Eye (tissue), 1 donor: ENCODE measurements around the gene GOSR1.
A peak's percentile ranks its signal among the peaks of the same experiment; 100 is the strongest.
"Not testable (repeated sequence)": the region's sequence is repeated elsewhere in the genome, so short reads cannot be mapped to it uniquely, and the experiment has no call there.

ENCODE experiments used
- DNase-seq: peaks from one replicate; pipeline ENCODE4 v3.0.0-alpha.2; 2015

The GOSR1 gene

DNA sequence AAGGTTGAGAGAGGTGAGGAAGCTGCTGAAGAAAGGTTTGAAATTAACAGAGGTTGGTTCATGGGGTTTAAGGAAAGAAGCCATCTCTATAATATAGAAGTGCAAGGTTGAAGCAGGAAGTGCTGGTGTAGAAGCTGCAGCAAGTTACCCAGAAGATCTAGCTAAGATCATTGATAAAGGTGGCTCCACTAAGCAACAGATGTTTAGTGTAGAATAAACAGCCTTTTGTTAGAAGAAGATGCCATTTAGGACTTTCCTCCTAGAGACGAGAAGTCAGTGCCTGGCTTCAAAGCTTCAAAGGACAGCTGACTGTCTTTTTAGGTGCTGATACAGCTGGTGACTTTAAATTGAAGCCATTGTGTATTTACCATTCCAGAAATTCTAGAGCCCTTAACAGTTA is 29.3 kb downstream of the GOSR1 start:
- no peak for DNase-seq

DNA sequence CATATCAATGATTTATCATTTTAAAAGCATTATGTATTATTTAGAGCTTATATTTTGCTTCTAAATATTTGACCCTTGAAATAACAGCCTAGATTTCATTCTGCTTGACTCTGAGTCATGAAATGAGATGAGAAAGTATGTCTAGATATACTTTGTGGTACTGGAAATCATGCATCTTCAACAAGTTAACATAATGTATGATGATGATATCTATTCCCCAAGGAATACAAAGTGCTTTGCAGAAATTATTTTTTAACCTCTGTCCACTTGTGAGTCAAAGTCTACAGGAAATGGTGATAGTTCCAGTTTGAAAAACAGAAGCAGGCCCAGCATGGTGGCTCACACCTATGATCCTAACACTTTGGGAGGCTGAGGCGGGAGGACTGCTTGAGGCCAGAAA is 36.1 kb downstream of the GOSR1 start:
- DNase-seq = no peak

DNA sequence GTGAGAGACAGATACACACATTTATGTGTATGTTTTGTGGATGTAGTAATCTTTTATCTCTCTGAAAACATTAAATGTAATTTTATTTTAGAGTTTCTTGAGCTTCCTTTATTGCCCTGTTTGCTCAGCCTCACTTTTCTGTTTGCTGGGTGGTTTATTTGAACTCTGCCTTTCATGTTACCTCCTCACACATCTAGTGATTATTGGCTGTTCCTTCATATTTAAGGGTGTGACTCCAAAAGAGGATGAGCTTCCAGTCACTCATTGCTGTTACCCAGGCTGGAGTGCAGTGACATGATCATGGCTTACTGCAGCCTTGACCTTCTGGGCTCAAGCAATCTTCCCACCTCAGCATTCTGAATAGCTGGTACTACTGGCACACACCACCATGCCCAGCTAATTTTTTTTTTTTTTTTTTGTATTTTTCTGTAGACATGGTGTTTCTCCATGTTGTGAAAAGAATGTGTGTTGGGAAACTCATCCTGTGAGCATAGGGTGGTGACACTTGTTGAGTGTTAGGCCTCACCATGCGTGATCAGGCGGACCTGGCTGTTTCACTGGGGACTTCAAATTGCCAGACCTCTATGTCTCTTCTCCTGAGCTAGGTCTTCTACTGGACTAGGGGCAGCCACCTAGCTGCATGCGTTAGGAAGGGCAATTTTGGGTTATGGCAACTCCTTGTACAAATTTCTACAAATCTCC is 37.8 kb downstream of the GOSR1 start:
- DNase-seq = no peak

- DNase-seq = no peak
These were observed 40.6 kb downstream of the GOSR1 start for GRCh38 chr17:30517786-30518185.

DNA sequence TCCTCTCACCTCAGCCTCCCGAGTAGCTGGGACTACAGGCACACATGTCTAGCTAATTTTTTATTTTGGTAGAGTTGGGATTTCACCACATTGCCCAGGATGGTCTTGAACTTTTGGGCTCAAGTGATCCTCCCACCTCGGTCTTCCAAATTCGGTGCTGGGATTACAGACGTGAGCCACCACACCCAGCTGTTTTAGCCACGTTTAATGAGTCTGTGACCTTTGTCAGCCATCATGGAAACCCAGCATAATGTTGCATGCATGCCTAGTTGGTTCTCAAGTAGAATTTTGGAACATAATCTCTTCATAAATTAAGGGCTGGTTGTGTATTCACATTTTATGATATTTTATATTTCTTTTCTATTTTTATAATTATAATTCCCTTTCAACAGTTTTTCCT is 42.0 kb downstream of the GOSR1 start:
- DNase-seq = no peak

DNA sequence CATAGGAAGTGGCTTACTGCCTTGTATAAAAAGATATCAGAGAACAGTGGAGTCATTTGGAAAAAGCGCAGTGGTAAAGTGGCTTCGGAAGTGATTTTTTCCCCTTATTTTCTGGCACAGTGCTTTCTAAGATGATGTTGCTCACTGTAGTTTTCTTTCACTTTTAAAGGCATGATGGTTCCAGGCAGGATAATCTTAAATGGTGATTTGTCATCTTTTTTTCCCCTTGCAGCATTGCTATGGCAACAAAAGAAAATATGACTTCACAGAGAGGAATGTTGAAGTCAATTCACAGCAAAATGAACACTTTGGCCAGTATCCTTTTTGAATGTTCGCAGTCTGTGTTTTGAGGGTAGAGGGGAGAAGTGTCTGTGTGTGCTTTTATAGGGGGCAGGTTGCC is 42.5 kb downstream of the GOSR1 start:
- peak; percentile 37 for DNase-seq

- peak; percentile 22 for DNase-seq
These were observed 43.2 kb downstream of the GOSR1 start for GRCh38 chr17:30520436-30520835.

- no peak for DNase-seq
These were observed 43.7 kb downstream of the GOSR1 start for GRCh38 chr17:30520882-30521281.

- DNase-seq = no peak
These were observed 44.6 kb downstream of the GOSR1 start for GRCh38 chr17:30521766-30522165.

DNA sequence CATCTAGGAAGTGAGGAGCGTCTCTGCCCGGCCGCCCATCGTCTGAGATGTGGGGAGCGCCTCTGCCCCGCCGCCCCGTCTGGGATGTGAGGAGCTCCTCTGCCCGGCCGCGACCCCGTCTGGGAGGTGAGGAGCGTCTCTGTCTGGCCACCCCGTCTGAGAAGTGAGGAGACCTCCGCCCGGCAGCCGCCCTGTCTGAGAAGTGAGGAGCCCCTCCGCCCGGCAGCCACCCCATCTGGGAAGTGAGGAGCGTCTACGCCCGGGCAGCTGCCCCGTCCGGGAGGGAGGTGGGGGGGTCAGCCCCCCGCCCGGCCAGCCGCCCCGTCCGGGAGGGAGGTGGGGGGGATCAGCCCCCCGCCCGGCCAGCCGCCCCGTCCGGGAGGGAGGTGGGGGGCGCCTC is 46.0 kb downstream of the GOSR1 start:
- DNase-seq = not testable (repeated sequence)

GRCh38 chr17:30524847-30525246 is 47.6 kb downstream of the GOSR1 start:
- no peak for DNase-seq

- DNase-seq = no peak
These were observed 49.2 kb downstream of the GOSR1 start for GRCh38 chr17:30526401-30526800.

- DNase-seq = not testable (repeated sequence)
These were observed 51.5 kb downstream of the GOSR1 start for GRCh38 chr17:30528701-30529100.

DNA sequence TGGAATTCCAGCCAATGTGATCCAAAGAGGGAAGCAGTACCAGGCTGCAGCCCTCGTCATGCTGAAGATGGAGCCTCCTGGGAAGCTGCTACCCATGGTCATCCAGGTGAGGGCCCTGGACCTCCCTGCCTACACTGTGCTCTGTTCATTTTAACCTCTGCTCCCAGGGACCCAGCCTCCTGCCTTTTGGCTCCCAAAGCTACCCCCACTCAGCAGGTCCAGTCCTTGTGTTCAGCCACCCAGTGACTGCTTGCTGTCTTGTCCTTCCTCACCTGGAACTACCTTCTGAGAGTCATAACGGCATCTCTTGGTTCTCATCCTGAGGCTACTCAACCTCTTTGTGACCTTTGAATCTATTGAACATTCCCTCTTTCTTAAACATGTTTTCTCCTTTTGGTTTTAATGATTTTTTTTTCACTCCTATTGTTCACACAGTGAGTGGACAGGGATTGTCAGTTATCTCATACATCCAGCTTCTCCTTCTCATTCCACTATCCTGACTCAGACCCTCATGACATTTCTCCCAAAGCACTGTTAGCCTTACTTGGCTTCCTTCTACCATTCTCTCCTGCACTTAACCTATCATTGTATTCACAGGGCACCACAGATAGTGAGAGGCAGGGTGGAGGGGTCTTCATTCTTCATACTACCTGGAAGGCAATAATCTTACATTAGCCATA is 53.3 kb downstream of the GOSR1 start:
- no peak for DNase-seq

GRCh38 chr17:30532871-30533270 is 55.7 kb downstream of the GOSR1 start:
- DNase-seq = no peak

DNA sequence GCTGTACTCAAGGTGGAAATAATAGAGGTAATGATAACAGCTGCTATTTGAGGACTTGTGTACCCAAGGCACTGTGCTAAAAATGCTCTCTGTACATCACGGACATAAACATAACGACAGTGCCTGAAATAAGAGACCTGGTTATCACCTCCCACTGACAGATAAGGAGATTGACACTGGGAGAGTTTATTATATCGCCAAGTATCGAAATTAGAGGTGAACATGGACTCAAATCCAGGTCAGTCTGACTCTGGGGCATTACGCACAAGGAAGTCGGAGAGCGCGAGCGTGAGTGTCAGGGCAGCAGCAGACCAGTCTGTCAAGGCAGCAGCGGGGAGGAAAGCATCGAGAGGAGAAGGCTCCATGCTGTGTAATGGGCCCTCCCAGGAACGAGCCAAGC is 57.1 kb downstream of the GOSR1 start:
- no peak for DNase-seq

DNA sequence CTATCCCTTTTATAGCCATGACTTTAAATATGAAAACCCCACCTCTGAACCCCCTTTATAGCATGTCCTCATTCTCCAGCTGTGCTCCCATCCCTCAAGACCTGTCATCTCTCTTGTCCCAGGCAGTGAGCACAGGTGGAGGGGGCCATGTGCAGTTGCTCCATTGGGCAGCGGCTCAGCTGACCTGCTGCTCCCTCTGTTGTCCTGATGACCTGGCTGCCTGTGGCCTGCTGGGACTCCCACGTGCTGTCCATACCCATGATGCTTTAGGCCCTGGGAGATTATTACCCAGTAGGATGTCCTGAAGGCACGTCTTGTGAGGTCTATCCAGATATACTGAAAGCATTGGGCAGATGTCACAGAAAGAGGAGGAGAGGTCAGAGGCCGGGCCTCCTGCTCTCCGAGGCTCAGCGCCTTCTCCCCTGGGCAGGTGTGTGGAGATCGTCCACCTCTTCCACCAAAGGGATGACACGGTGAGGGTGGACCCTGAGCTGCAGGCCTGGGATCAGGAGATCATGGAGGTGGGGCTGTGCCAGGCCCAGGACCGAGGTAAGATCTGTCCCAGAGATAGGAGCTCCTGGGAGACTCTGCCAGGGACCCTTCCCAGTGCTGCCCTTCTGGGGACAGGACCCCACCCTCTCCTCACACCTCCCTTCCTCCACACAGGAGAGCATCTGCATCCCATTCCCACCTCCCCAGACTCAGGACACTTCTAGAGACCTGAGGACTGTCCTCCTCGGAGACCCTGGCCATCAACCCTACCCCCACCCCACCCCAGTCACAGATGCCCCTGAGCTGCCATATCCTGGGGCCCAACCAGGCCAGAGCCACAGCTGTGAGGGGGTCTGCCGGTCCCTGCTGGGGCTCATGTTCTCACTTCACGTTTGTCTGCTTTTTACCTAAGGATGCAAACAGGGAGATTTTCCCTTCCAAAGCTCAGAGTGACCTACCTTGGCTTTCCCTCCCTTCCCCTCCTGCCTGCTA is 58.0 kb downstream of the GOSR1 start:
- no peak for DNase-seq

- not testable (repeated sequence) for DNase-seq
These were observed 59.6 kb downstream of the GOSR1 start for GRCh38 chr17:30536846-30537245.

- not testable (repeated sequence) for DNase-seq
These were observed 60.5 kb downstream of the GOSR1 start for GRCh38 chr17:30537667-30538066.

DNA sequence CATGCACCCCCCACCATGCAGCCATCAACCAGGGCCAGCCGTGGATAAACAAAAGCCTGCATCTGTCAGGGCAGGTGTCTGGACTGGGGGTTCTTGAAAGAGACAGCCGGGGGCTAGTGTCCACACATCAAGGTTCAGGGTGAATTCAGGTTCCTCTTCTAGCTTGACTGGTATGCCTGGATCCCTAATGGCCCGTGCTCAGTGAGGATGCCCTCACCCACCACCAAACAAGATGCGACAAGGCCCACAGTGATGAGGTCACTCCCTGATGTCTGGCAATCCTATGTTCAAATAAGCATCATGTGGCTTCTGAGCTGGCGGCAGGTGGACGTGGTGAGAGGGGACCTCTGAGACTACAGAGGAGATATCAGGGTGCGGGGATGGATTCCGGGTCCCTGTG is 64.6 kb downstream of the GOSR1 start:
- no peak for DNase-seq

DNA sequence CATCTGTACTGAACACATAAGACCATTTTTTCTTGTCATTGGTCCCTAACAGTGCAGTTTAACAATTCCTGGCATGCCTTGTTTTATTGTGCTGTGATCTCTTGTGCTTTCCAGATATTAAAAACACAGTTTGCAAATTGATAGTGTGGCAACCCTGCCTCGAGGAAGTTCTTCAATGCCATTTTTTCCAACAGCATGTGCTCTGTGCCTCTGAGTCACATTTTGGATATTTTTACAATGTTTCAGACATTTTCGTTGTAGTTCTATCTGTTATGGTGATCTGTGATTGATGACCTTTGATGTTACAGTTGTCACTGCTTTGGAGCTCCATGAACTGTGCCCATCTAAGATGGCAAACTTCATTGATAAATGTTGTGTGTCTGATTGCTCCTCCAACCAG is 66.2 kb downstream of the GOSR1 start:
- no peak for DNase-seq

GRCh38 chr17:30545024-30545423 is 67.8 kb downstream of the GOSR1 start:
- DNase-seq = no peak

GRCh38 chr17:30547778-30548573 is 70.8 kb downstream of the GOSR1 start:
- no peak for DNase-seq
